Caki2 (cell line): ENCODE results near the gene GTPBP3. TPM values are rescaled to one million over a fixed set of nuclear protein-coding genes. Genes with fewer than 3 reads are reported as not detected.

Experiments used
- total RNA-seq: library from RNA; depleted of rRNA; stranded (reverse); fragments of >200 nt; shearing (Covaris generic); gene quantifications from 2 replicates; pipeline ENCODE4 v1.2.3, GENCODE V29; 2014; ENCODE audit warnings: low replicate concordance; rRNA removed

The GTPBP3 gene
- total RNA-seq, 1 experiment from 2014 or later, result 61.3 TPM

Other genes with a start within 250 kb of the GTPBP3 start
- 59.3 and 78.1 TPM in 2 replicates for gene USE1, start 122.2 kb upstream of the GTPBP3 start, total RNA-seq
- 6.5 and 26.0 TPM in 2 replicates for gene OCEL1, start 111.3 kb upstream of the GTPBP3 start, total RNA-seq
- 121 and 145 TPM in 2 replicates for gene NR2F6, start 91.6 kb upstream of the GTPBP3 start, total RNA-seq
- gene USHBP1, start 72.8 kb upstream of the GTPBP3 start, total RNA-seq, result not detected in 2 replicates
- gene BABAM1, start 70.1 kb upstream of the GTPBP3 start, total RNA-seq, result 247 and 320 TPM in 2 replicates
- 0.51 TPM in 1 of 2 replicates, not detected in the other for gene ANKLE1, start 55.7 kb upstream of the GTPBP3 start, total RNA-seq
- 38.9 and 49.9 TPM in 2 replicates for gene ABHD8, start 34.1 kb upstream of the GTPBP3 start, total RNA-seq
- 21.0 and 38.9 TPM in 2 replicates for gene MRPL34, start 31.7 kb upstream of the GTPBP3 start, total RNA-seq
- gene DDA1, start 28.0 kb upstream of the GTPBP3 start, total RNA-seq, result 17.9 and 23.5 TPM in 2 replicates
- gene ANO8, start 2.7 kb upstream of the GTPBP3 start, total RNA-seq, result 4.6 and 5.4 TPM in 2 replicates
- not detected in 2 replicates for gene PLVAP, start 39.8 kb downstream of the GTPBP3 start, total RNA-seq
- gene CCDC194, start 56.6 kb downstream of the GTPBP3 start, total RNA-seq, result not detected in 2 replicates
- gene BST2, start 68.1 kb downstream of the GTPBP3 start, total RNA-seq, result 25.1 and 26.8 TPM in 2 replicates
- 77.8 and 129 TPM in 2 replicates for gene MVB12A, start 82.5 kb downstream of the GTPBP3 start, total RNA-seq
- gene TMEM221, start 111.1 kb downstream of the GTPBP3 start, total RNA-seq, result not detected in 2 replicates
- not detected in 2 replicates for gene NXNL1, start 123.4 kb downstream of the GTPBP3 start, total RNA-seq
- gene SLC27A1, start 133.0 kb downstream of the GTPBP3 start, total RNA-seq, result 18.2 and 44.5 TPM in 2 replicates
- gene PGLS, start 174.1 kb downstream of the GTPBP3 start, total RNA-seq, result 197 and 233 TPM in 2 replicates
- gene COLGALT1, start 218.1 kb downstream of the GTPBP3 start, total RNA-seq, result 133 and 145 TPM in 2 replicates